HEK293 (cell line): ENCODE measurements around the gene TMEM92.

Source experiments
- ATF2 ChIP-seq: fragments of 450-650 bp; formaldehyde crosslinking; IDR thresholded peaks from 2 replicates; pipeline ENCODE4 v1.5.1; 2016; ENCODE audit warnings: missing biosample characterization, missing genetic modification characterization, low read depth
- MYNN ChIP-seq: fragments of 450-650 bp; formaldehyde crosslinking; IDR thresholded peaks from 2 replicates; pipeline ENCODE4 v1.5.1; 2016; ENCODE audit warnings: missing biosample characterization, missing genetic modification characterization, borderline replicate concordance
- OVOL3 ChIP-seq: fragments of 450-650 bp; formaldehyde crosslinking; IDR thresholded peaks from 2 replicates; pipeline ENCODE4 v1.5.1; 2016; ENCODE audit warnings: missing biosample characterization, missing genetic modification characterization
- REST ChIP-seq: fragments of 450-650 bp; formaldehyde crosslinking; IDR thresholded peaks from 2 replicates; pipeline ENCODE4 v1.5.1; 2016; ENCODE audit warnings: missing biosample characterization, missing genetic modification characterization
- SP7 ChIP-seq: fragments of 450-650 bp; formaldehyde crosslinking; IDR thresholded peaks from 2 replicates; pipeline ENCODE4 v1.5.1; 2016; ENCODE audit warnings: missing biosample characterization, missing genetic modification characterization
- TRIM28 ChIP-seq: IDR thresholded peaks from 2 replicates; pipeline ENCODE4 v1.6.1; 2011; ENCODE audit warnings: low read length, control low read depth, borderline replicate concordance
- ZBTB8A ChIP-seq: fragments of 450-650 bp; formaldehyde crosslinking; IDR thresholded peaks from 2 replicates; pipeline ENCODE4 v1.5.1; 2016; ENCODE audit warnings: missing biosample characterization, missing genetic modification characterization
- ZEB2 ChIP-seq: fragments of 450-650 bp; formaldehyde crosslinking; IDR thresholded peaks from 2 replicates; pipeline ENCODE4 v1.5.1; 2016; ENCODE audit warnings: missing biosample characterization, missing genetic modification characterization
- ZIC2 ChIP-seq: fragments of 450-650 bp; formaldehyde crosslinking; IDR thresholded peaks from 2 replicates; pipeline ENCODE4 v1.5.1; 2016; ENCODE audit warnings: missing biosample characterization, missing genetic modification characterization
- ZNF10 ChIP-seq: fragments of 450-650 bp; formaldehyde crosslinking; IDR thresholded peaks from 2 replicates; pipeline ENCODE4 v1.5.1; 2017; ENCODE audit warnings: missing biosample characterization, missing genetic modification characterization
- ZNF138 ChIP-seq: fragments of 450-650 bp; formaldehyde crosslinking; IDR thresholded peaks from 2 replicates; pipeline ENCODE4 v1.5.1; 2016; ENCODE audit warnings: missing biosample characterization, missing genetic modification characterization, borderline replicate concordance
- ZNF202 ChIP-seq: fragments of 450-650 bp; formaldehyde crosslinking; IDR thresholded peaks from 2 replicates; pipeline ENCODE4 v1.5.1; 2016; ENCODE audit warnings: missing biosample characterization, missing genetic modification characterization, borderline replicate concordance
- ZNF223 ChIP-seq: fragments of 450-650 bp; formaldehyde crosslinking; IDR thresholded peaks from 2 replicates; pipeline ENCODE4 v1.5.1; 2016; ENCODE audit warnings: missing biosample characterization, missing genetic modification characterization
- ZNF239 ChIP-seq: fragments of 450-650 bp; formaldehyde crosslinking; IDR thresholded peaks from 2 replicates; pipeline ENCODE4 v1.5.1; 2016; ENCODE audit warnings: missing biosample characterization, missing genetic modification characterization
- ZNF26 ChIP-seq: fragments of 450-650 bp; formaldehyde crosslinking; IDR thresholded peaks from 2 replicates; pipeline ENCODE4 v1.5.1; 2016; ENCODE audit warnings: missing biosample characterization, missing genetic modification characterization
- ZNF274 ChIP-seq, 2 experiments: fragments of 200-500 bp in 1 of 2; fragments of 450-650 bp in 1 of 2; sonication (Bioruptor generic) in 1 of 2; formaldehyde crosslinking in 1 of 2; IDR thresholded peaks; 2 replicates each; pipeline versions ENCODE4 v1.5.1 to v1.6.1; 2014 to 2016; ENCODE audit warnings: borderline replicate concordance in 1 of 2, inconsistent platforms in 1 of 2, low read length in 1 of 2, missing biosample characterization in 1 of 2, missing genetic modification characterization in 1 of 2
- ZNF292 ChIP-seq: fragments of 450-650 bp; formaldehyde crosslinking; IDR thresholded peaks from 2 replicates; pipeline ENCODE4 v1.5.1; 2016; ENCODE audit warnings: low read depth, missing biosample characterization, missing genetic modification characterization, borderline replicate concordance
- ZNF324 ChIP-seq: fragments of 450-650 bp; formaldehyde crosslinking; IDR thresholded peaks from 2 replicates; pipeline ENCODE4 v1.5.1; 2016; ENCODE audit warnings: missing biosample characterization, missing genetic modification characterization
- ZNF394 ChIP-seq: fragments of 450-650 bp; formaldehyde crosslinking; IDR thresholded peaks from 2 replicates; pipeline ENCODE4 v1.5.1; 2016; ENCODE audit warnings: missing biosample characterization, missing genetic modification characterization, mild to moderate bottlenecking, moderate library complexity, borderline replicate concordance
- ZNF423 ChIP-seq: fragments of 450-650 bp; formaldehyde crosslinking; IDR thresholded peaks from 2 replicates; pipeline ENCODE4 v1.5.1; 2016; ENCODE audit warnings: missing biosample characterization, missing genetic modification characterization
- ZNF548 ChIP-seq: fragments of 450-650 bp; formaldehyde crosslinking; IDR thresholded peaks from 2 replicates; pipeline ENCODE4 v1.5.1; 2016; ENCODE audit warnings: missing biosample characterization, missing genetic modification characterization
- ZNF580 ChIP-seq: fragments of 450-650 bp; formaldehyde crosslinking; IDR thresholded peaks from 2 replicates; pipeline ENCODE4 v1.5.1; 2016; ENCODE audit warnings: missing biosample characterization, missing genetic modification characterization
- ZNF585B ChIP-seq: fragments of 450-650 bp; formaldehyde crosslinking; IDR thresholded peaks from 2 replicates; pipeline ENCODE4 v1.5.1; 2016; ENCODE audit warnings: missing biosample characterization, missing genetic modification characterization
- ZNF660 ChIP-seq: fragments of 450-650 bp; IDR thresholded peaks from 2 replicates; pipeline ENCODE4 v1.5.1; 2018; ENCODE audit warnings: missing biosample characterization, mild to moderate bottlenecking, missing genetic modification characterization
- ZNF664 ChIP-seq: fragments of 450-650 bp; formaldehyde crosslinking; IDR thresholded peaks from 2 replicates; pipeline ENCODE4 v1.5.1; 2016; ENCODE audit warnings: missing biosample characterization, missing genetic modification characterization
- ZNF768 ChIP-seq: fragments of 450-650 bp; formaldehyde crosslinking; IDR thresholded peaks from 2 replicates; pipeline ENCODE4 v1.5.1; 2018; ENCODE audit warnings: missing biosample characterization, mild to moderate bottlenecking, missing genetic modification characterization
- ZNF830 ChIP-seq: fragments of 450-650 bp; IDR thresholded peaks from 2 replicates; pipeline ENCODE4 v1.5.0; 2018; ENCODE audit warnings: missing biosample characterization, missing genetic modification characterization, low read depth, mild to moderate bottlenecking, moderate library complexity
- ZSCAN30 ChIP-seq: fragments of 450-650 bp; IDR thresholded peaks from 2 replicates; pipeline ENCODE4 v1.5.1; 2018; ENCODE audit warnings: missing biosample characterization, mild to moderate bottlenecking, missing genetic modification characterization, moderate library complexity
- TF ChIP-seq, protein P1 (sequence below): fragments of 450-650 bp; formaldehyde crosslinking; IDR thresholded peaks from 2 replicates; pipeline ENCODE4 v1.5.1; 2017; ENCODE audit warnings: missing biosample characterization, missing genetic modification characterization
- TF ChIP-seq, protein P2 (sequence below): fragments of 450-650 bp; formaldehyde crosslinking; IDR thresholded peaks from 2 replicates; pipeline ENCODE4 v1.5.1; 2016; ENCODE audit warnings: missing biosample characterization, missing genetic modification characterization, borderline replicate concordance

TMEM92 gene

DNA sequence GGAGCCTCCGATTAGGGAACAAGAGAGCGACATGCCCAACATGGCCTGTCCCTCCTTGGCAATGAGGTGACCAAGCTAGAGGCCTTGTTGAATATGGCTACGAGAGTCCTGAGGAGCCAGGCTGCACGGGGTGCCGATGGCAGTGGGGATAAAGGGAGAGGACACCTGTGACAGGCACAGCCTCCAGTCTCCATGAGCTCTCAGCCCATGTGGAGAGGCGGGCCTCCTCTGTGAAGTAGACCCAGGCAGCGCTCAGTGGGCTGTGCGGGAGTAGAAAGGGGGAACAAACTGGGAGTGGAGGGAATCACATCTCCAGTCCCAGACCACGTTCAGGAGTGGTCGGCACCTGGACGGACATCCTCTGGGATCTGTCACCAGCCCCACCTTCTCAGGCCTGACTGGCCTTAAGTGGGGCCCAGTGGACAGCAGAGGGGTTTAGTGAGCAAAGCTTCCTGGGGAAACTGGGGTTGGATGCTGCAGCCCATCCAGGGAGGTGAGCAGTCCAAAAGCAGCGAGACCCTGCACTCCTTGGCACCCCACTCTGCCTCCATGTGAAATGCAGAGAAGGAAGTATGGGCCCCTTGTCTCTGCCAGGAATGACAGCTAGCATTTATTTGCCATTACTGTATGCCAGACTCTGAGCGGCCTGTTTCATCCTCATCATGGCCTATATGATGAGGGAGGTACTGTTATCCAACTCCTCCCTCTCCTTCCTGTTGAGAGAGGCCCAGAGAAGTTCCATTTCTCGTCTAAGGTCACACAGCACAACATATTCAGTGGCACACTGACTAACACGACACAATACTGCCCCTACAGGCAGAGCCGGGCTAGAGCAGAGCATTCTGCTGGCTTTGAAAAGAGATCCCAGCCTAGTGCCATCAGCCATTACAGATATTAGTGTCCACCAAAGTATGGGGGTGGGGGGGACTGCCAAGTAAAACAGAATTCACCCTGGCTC, 4.5 kb upstream of the TMEM92 start (continued):
- TF ChIP-seq ZNF830 (tag by site-specific recombination) (no peak), ZNF580 (tag by site-specific recombination) (peak; percentile 82), ZSCAN30 (peak; percentile 40; the same call in 1 of the 2 replicates), REST (tag by site-specific recombination) (no peak), MYNN (tag by site-specific recombination) (no peak), ZNF660 (no peak; the same call in 1 of the 2 replicates), ZNF548 (tag by site-specific recombination) (no peak), ZNF394 (tag by site-specific recombination) (no peak), ATF2 (no peak), ZNF26 (tag by site-specific recombination) (no peak), ZNF768 (tag by site-specific recombination) (peak; percentile 100), ZEB2 (no peak), ZNF10 (tag by site-specific recombination) (no peak), ZNF292 (no peak), ZNF423 (tag by site-specific recombination) (no peak), SP7 (tag by site-specific recombination) (0 out of 2 replicates have a peak, but pooled peaks have one; percentile 30), ZNF664 (tag by site-specific recombination) (0 out of 2 replicates have a peak, but pooled peaks have one; percentile 28), ZNF202 (tag by site-specific recombination) (no peak), ZNF223 (no peak), ZNF138 (tag by site-specific recombination) (no peak), ZIC2 (tag by site-specific recombination) (no peak), ZNF274 (IDR thresholded peaks at IDR 0.05; ENCODE audit: low read length) (no peak), ZNF274 (tag by site-specific recombination; IDR thresholded peaks at IDR 0.05; ENCODE audit: borderline replicate concordance) (no peak), ZNF239 (tag by site-specific recombination) (no peak), TRIM28 (no peak), ZNF585B (tag by site-specific recombination) (no peak), ZNF324 (tag by site-specific recombination) (peak; percentile 51; the same call in 1 of the 2 replicates), ZBTB8A (tag by site-specific recombination) (no peak), OVOL3 (tag by site-specific recombination) (no peak)
- TF ChIP-seq, protein P1, sequence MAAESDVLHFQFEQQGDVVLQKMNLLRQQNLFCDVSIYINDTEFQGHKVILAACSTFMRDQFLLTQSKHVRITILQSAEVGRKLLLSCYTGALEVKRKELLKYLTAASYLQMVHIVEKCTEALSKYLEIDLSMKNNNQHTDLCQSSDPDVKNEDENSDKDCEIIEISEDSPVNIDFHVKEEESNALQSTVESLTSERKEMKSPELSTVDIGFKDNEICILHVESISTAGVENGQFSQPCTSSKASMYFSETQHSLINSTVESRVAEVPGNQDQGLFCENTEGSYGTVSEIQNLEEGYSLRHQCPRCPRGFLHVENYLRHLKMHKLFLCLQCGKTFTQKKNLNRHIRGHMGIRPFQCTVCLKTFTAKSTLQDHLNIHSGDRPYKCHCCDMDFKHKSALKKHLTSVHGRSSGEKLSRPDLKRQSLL: no peak
- TF ChIP-seq, protein P2, sequence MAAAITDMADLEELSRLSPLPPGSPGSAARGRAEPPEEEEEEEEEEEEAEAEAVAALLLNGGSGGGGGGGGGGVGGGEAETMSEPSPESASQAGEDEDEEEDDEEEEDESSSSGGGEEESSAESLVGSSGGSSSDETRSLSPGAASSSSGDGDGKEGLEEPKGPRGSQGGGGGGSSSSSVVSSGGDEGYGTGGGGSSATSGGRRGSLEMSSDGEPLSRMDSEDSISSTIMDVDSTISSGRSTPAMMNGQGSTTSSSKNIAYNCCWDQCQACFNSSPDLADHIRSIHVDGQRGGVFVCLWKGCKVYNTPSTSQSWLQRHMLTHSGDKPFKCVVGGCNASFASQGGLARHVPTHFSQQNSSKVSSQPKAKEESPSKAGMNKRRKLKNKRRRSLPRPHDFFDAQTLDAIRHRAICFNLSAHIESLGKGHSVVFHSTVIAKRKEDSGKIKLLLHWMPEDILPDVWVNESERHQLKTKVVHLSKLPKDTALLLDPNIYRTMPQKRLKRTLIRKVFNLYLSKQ (tag by site-specific recombination): no peak
